Right lobe of liver (tissue), 4 donors: ENCODE data around the gene DYNLL2.

ENCODE experiments used
- CTCF ChIP-seq, 4 donors: fragments of 200-600 bp in 3 of 4; fragments of 450-650 bp in 1 of 4; IDR thresholded peaks; one replicate each; pipeline versions ENCODE4 v1.5.1 to v1.8.0; 2016 to 2022; ENCODE audit warnings: antibody characterized with exemption in 4 of 4, mild to moderate bottlenecking in 2 of 4
- POLR2A ChIP-seq: fragments of 450-650 bp; IDR thresholded peaks from one replicate; pipeline ENCODE4 v1.6.1; 2017; ENCODE audit warnings: antibody characterized with exemption, mild to moderate bottlenecking
- donor health status: DM: no; HTN: no; CAD: no.
- donor health status: DM: no; HTN: no; CAD: no.
- donor health status: DM: no; HTN: yes; CAD: no.

- TF ChIP-seq CTCF (IDR thresholded peaks at IDR 0.05) (no peak), POLR2A (no peak)
Measured at GRCh38 chr17:58056476-58056875, 26.7 kb upstream of the DYNLL2 start.
